OCI-LY3 (cell line): ENCODE data around the gene SH2B3.
"Not testable (repeated sequence)": the region's sequence is repeated elsewhere in the genome, so short reads cannot be mapped to it uniquely, and the experiment has no call there.

ENCODE experiments used
- H2AFZ ChIP-seq: fragments of 200-600, 300-600 bp; shearing (Covaris generic); 2 replicates; pipeline ENCODE4 v1.6.0; 2014; ENCODE audit warnings: antibody characterized with exemption, low read depth, low read length
- H3K27ac ChIP-seq: fragments of 200-600, 300-600 bp; sonication (generic); 2 replicates; pipeline ENCODE4 v1.5.1; 2014; ENCODE audit warnings: mild to moderate bottlenecking, low read length, moderate library complexity, mixed read lengths
- H3K27me3 ChIP-seq: fragments of 200-600, 300-600 bp; sonication (generic); 2 replicates; pipeline ENCODE4 v1.6.1; 2014; ENCODE audit warnings: low read depth, low read length, mixed read lengths
- H3K36me3 ChIP-seq: fragments of 200-600, 300-600 bp; sonication (generic); replicated peaks from 2 replicates; pipeline ENCODE3; 2014; ENCODE audit warnings: low read depth, low read length, mixed read lengths
- H3K4me1 ChIP-seq: fragments of 300-600, 200-600 bp; sonication (generic); 2 replicates; pipeline ENCODE4 v1.6.1; 2014; ENCODE audit warnings: low read length, mixed read lengths
- H3K4me2 ChIP-seq: fragments of 200-600, 300-600 bp; sonication (generic); 2 replicates; pipeline ENCODE4 v1.6.1; 2014; ENCODE audit warnings: low read length, mixed read lengths
- H3K4me3 ChIP-seq: fragments of 300-600, 200-600 bp; sonication (generic); 2 replicates; pipeline ENCODE4 v1.5.1; 2014; ENCODE audit warnings: antibody characterized with exemption, mild to moderate bottlenecking, low read length, moderate library complexity
- H3K79me2 ChIP-seq: fragments of 300-600, 200-600 bp; shearing (Covaris generic); 2 replicates; pipeline ENCODE4 v1.6.1; 2014; ENCODE audit warnings: mild to moderate bottlenecking, low read length, mixed read lengths
- H3K9ac ChIP-seq: fragments of 300-600, 200-600 bp; shearing (Covaris generic); 2 replicates; pipeline ENCODE4 v1.6.0; 2014; ENCODE audit warnings: mild to moderate bottlenecking, low read length, moderate library complexity
- H3K9me3 ChIP-seq: fragments of 200-600, 300-600 bp; shearing (Covaris generic); 2 replicates; pipeline ENCODE4 v1.6.1; 2014; ENCODE audit warnings: low read length, mixed read lengths; ENCODE audit not compliant: insufficient read depth
- H4K20me1 ChIP-seq: fragments of 200-600, 300-600 bp; sonication (generic); 2 replicates; pipeline ENCODE4 v1.6.1; 2016; ENCODE audit warnings: low read length, mixed read lengths; ENCODE audit not compliant: insufficient read depth
- CTCF ChIP-seq: fragments of 200-600, 300-600 bp; sonication (generic); IDR thresholded peaks from 2 replicates; pipeline ENCODE4 v1.5.1; 2014; ENCODE audit warnings: antibody characterized with exemption, low read length, low read depth
- EZH2phosphoT487 ChIP-seq: fragments of 200-600 bp; shearing (Covaris generic); IDR thresholded peaks from 2 replicates; pipeline ENCODE4 v1.6.1; 2018; ENCODE audit warnings: antibody characterized with exemption, mixed run types, low read depth

The SH2B3 gene

DNA sequence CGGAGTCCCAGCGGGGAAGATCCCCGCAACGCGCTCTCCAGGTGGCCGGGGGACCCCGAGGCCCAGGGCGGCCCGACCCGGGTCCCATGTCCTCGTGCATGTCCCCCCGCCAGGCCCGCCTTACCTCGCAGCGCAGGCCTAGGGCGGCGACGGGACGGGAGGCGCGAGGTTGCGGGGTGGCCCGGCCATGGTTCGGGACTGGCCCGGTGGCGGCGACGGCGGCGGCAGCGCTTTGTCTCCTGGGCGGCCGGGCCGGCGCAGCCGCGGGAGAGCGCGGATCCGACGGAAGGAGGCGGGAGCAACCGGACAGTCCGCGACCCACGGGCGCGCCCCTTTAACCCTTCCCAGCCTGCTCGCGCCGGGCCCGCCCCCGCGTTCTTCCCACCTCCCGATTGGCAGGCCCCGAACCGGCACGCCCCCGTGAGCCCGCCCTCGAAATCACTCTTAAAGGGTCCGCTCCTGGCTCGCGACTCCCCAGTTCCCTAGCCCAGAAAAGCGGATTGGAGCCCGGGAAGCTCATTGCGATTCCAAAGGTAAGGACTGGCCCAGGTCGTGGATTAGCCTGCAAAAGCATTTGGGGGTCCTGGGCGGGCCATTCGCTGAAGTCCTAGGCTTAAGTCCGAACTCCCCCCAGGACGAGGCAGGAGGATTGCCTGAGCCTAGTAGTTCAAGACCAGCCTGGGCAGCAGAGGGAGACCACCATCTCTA, 36.8 kb upstream of the SH2B3 start, which contains the start of gene PHETA1:
Gene PHETA1, minus strand, starts transcription at position 308 of the 708 bp plus-strand sequence. CDS start 5,668 bp downstream, outside the sequence.
- peaks cover 9% of the 10 kb centered on the region for H3K4me1 ChIP-seq
- no peak within 1 kb of the TSS for H3K27ac ChIP-seq
- H3K79me2 ChIP-seq = no peaks in the 10 kb centered on the region
- H3K36me3 ChIP-seq = no peaks in the 10 kb centered on the region
- H3K27me3 ChIP-seq = peaks cover 14% of the 10 kb centered on the region; the same call in 1 of the 2 replicates
- H4K20me1 ChIP-seq = no peaks in the 10 kb centered on the region
- H3K9ac ChIP-seq = peak within 1 kb of the TSS; percentile 66
- TF ChIP-seq CTCF (no peak), EZH2phosphoT487 (no peak)
- peak within 1 kb of the TSS; percentile 95 for H2AFZ ChIP-seq
- peak within 1 kb of the TSS; percentile 90 for H3K4me3 ChIP-seq
- H3K4me2 ChIP-seq = peak within 1 kb of the TSS; percentile 97
- H3K9me3 ChIP-seq = no peaks in the 10 kb centered on the region

DNA sequence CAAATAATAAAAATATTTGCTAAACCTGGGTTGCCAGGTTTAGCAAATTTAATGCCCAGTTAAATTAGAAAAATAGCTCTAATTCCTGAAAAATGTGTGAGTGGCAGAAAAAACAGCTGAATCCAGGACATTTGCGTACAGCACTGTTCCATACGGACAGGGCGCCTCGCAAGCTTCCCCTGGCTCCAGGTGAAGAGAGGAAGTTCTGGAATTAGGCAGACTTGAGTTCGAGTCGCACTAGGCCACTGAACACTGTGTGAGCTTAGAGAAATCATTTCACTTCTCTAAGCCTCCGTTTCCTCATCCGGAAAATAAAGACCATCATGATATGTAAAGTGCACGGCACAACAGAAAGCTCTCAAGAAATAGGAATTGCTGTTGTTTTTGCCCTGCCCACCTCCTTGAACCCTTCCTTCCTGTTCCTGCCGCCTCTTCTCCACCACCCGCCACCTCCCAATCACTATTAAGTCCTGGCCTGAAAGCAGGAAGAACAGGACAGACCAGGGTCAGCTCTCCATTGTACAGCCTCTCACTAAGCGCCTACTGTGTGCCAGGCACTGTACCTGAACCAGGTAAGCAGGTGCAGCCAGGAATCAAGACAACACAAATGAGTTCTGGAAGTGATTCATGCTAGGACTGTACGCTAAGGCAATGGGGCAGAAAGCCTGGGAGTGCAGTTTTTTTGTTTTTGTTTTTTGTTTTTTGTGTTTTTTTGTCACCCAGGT, 36.1 kb upstream of the SH2B3 start:
- H3K9ac ChIP-seq = peak overlapping the region; percentile 66
- peaks cover 14% of the 10 kb centered on the region; the same call in 1 of the 2 replicates for H3K27me3 ChIP-seq
- H3K79me2 ChIP-seq = no peaks in the 10 kb centered on the region
- no peak for TF ChIP-seq CTCF
- TF ChIP-seq EZH2phosphoT487 = no peak
- H2AFZ ChIP-seq = peak overlapping the region; percentile 95
- H4K20me1 ChIP-seq = no peaks in the 10 kb centered on the region
- H3K4me3 ChIP-seq = peak overlapping the region; percentile 90
- H3K9me3 ChIP-seq = no peaks in the 10 kb centered on the region
- H3K4me1 ChIP-seq = peaks cover 9% of the 10 kb centered on the region
- no peak overlapping the region for H3K27ac ChIP-seq
- no peaks in the 10 kb centered on the region for H3K36me3 ChIP-seq
- peak overlapping the region; percentile 97 for H3K4me2 ChIP-seq

- not testable (repeated sequence) for H4K20me1 ChIP-seq, H3K9ac ChIP-seq, H3K4me1 ChIP-seq, H3K27me3 ChIP-seq, H3K9me3 ChIP-seq, H3K36me3 ChIP-seq, H3K4me3 ChIP-seq, H2AFZ ChIP-seq, H3K4me2 ChIP-seq, H3K27ac ChIP-seq, H3K79me2 ChIP-seq
These were observed 32.5 kb upstream of the SH2B3 start for GRCh38 chr12:111373231-111373630.

- Histone ChIP-seq H3K4me3 (no peak overlapping the region), H3K27ac (no peak overlapping the region), H3K9ac (no peak overlapping the region), H3K4me1 (no peaks in the 10 kb centered on the region), H3K9me3 (0 out of 2 replicates have a peak, but pooled peaks cover 2% of the 10 kb centered on the region), H3K79me2 (no peaks in the 10 kb centered on the region), H3K36me3 (no peaks in the 10 kb centered on the region), H3K4me2 (no peak overlapping the region), H2AFZ (no peak overlapping the region), H3K27me3 (no peaks in the 10 kb centered on the region), H4K20me1 (no peaks in the 10 kb centered on the region)
- no peak for TF ChIP-seq EZH2phosphoT487
- no peak for TF ChIP-seq CTCF
These were observed 28.3 kb upstream of the SH2B3 start for GRCh38 chr12:111377440-111377839.
